IPS-18c (cell line): ENCODE measurements around the gene TIAM1.

Source experiments
- H3K4me3 ChIP-seq: 2 replicates; pipeline ENCODE4 v1.7.0; 2013; ENCODE audit warnings: low read depth, mild to moderate bottlenecking, low read length, moderate library complexity; ENCODE audit not compliant: insufficient read depth
- H3K9me3 ChIP-seq: one replicate; pipeline ENCODE4 v1.6.1; 2013; ENCODE audit warnings: mild to moderate bottlenecking, low read length, moderate library complexity; ENCODE audit not compliant: control insufficient read depth, insufficient read depth

The TIAM1 gene

GRCh38 chr21:31343680-31344480 is at the start of gene TIAM1:
Gene TIAM1 (minus strand): TSS chr21:31344261. CDS start chr21:31266972, 77,289 bp downstream.
- H3K9me3 ChIP-seq: no peaks in the 10 kb centered on the region
- H3K4me3 ChIP-seq: peak within 1 kb of the TSS; percentile 82

GRCh38 chr21:31387560-31388186 is 43.6 kb upstream of the TIAM1 start:
- no peak overlapping the region for H3K4me3 ChIP-seq
- H3K9me3 ChIP-seq: peaks cover 2% of the 10 kb centered on the region

- H3K4me3 ChIP-seq: no peak overlapping the region
- peaks cover 2% of the 10 kb centered on the region for H3K9me3 ChIP-seq
These were observed 41.9 kb upstream of the TIAM1 start for GRCh38 chr21:31386006-31386405.

GRCh38 chr21:31383770-31384169 is 39.7 kb upstream of the TIAM1 start:
- H3K9me3 ChIP-seq: peaks cover 2% of the 10 kb centered on the region
- no peak overlapping the region for H3K4me3 ChIP-seq

- no peak overlapping the region for H3K4me3 ChIP-seq
These were observed 38.0 kb upstream of the TIAM1 start for GRCh38 chr21:31382060-31382459.

GRCh38 chr21:31376301-31376700 is 32.2 kb upstream of the TIAM1 start:
- H3K9me3 ChIP-seq: no peaks in the 10 kb centered on the region
- H3K4me3 ChIP-seq: no peak overlapping the region

More at GRCh38 chr21:31382060-31382459, 38.0 kb upstream of the TIAM1 start:
- peaks cover 2% of the 10 kb centered on the region for H3K9me3 ChIP-seq

- Histone ChIP-seq H3K4me3 (no peak overlapping the region), H3K9me3 (no peaks in the 10 kb centered on the region)
These were observed 30.3 kb upstream of the TIAM1 start for GRCh38 chr21:31374395-31374794.

- Histone ChIP-seq H3K4me3 (no peak overlapping the region), H3K9me3 (no peaks in the 10 kb centered on the region)
These were observed 28.4 kb upstream of the TIAM1 start for GRCh38 chr21:31372471-31372765.

GRCh38 chr21:31371715-31372470 is 27.8 kb upstream of the TIAM1 start:
- no peaks in the 10 kb centered on the region for H3K9me3 ChIP-seq

GRCh38 chr21:31370893-31371544 is 27.0 kb upstream of the TIAM1 start:
- H3K4me3 ChIP-seq: no peak overlapping the region
- no peaks in the 10 kb centered on the region for H3K9me3 ChIP-seq

More at GRCh38 chr21:31371715-31372470, 27.8 kb upstream of the TIAM1 start:
- no peak overlapping the region for H3K4me3 ChIP-seq

- Histone ChIP-seq H3K9me3 (no peaks in the 10 kb centered on the region), H3K4me3 (no peak overlapping the region)
These were observed 26.3 kb upstream of the TIAM1 start for GRCh38 chr21:31370281-31370892.

- H3K4me3 ChIP-seq: no peak overlapping the region
- no peaks in the 10 kb centered on the region for H3K9me3 ChIP-seq
These were observed 24.3 kb upstream of the TIAM1 start for GRCh38 chr21:31368361-31368760.

GRCh38 chr21:31367801-31368200 is 23.7 kb upstream of the TIAM1 start:
- H3K9me3 ChIP-seq: no peaks in the 10 kb centered on the region
- no peak overlapping the region for H3K4me3 ChIP-seq

GRCh38 chr21:31366825-31367224 is 22.8 kb upstream of the TIAM1 start:
- no peak overlapping the region for H3K4me3 ChIP-seq

GRCh38 chr21:31364253-31364945 is 20.3 kb upstream of the TIAM1 start:
- H3K9me3 ChIP-seq: no peaks in the 10 kb centered on the region
- no peak overlapping the region for H3K4me3 ChIP-seq

More at GRCh38 chr21:31366825-31367224, 22.8 kb upstream of the TIAM1 start:
- H3K9me3 ChIP-seq: no peaks in the 10 kb centered on the region

GRCh38 chr21:31363720-31364119 is 19.7 kb upstream of the TIAM1 start:
- H3K4me3 ChIP-seq: no peak overlapping the region
- no peaks in the 10 kb centered on the region for H3K9me3 ChIP-seq

GRCh38 chr21:31360717-31361116 is 16.7 kb upstream of the TIAM1 start:
- no peak overlapping the region for H3K4me3 ChIP-seq

More at GRCh38 chr21:31360717-31361116, 16.7 kb upstream of the TIAM1 start:
- H3K9me3 ChIP-seq: no peaks in the 10 kb centered on the region
